Endothelial cell of umbilical vein (primary cell): ENCODE results near the gene CYTH1. TPM values are rescaled to one million over a fixed set of nuclear protein-coding genes. Genes with fewer than 3 reads are reported as not detected.

ENCODE experiments used
- BruUV-seq: library from RNA; stranded (reverse); fragments of 400-500 nt; replicated peaks from 2 replicates; lab custom pipeline; 2021; lab: Mats Ljungman, UMichigan
- CTCF ChIA-PET: fragments of 300-600, 350-600 bp; sonication (Branson Sonifier 250); formaldehyde crosslinking; loops from one replicate; lab custom pipeline; 2021; ENCODE audit warnings: antibody characterized with exemption, inconsistent platforms; lab: Charles Lee
- POLR2A ChIA-PET: fragments of 300-600, 350-600 bp; sonication (Branson Sonifier 250); formaldehyde crosslinking; loops from one replicate; lab custom pipeline; 2021; ENCODE audit warnings: antibody characterized with exemption, inconsistent platforms; lab: Charles Lee
- DNase-seq: peaks from one replicate; pipeline ENCODE4 v3.0.0-alpha.2; 2011; ENCODE audit warnings: low read depth, low spot score
- FAIRE-seq: peaks from 2 replicates; lab custom pipeline; 2011; peaks lifted over from hg19 to GRCh38; lab: Jason Lieb, UNC
- H2AFZ ChIP-seq: 2 replicates; pipeline ENCODE4 v1.6.0; 2012; ENCODE audit warnings: low read depth, low read length, control low read depth, inconsistent platforms
- H3K27ac ChIP-seq: 2 replicates; pipeline ENCODE4 v1.5.1; 2011; ENCODE audit warnings: low read depth, mild to moderate bottlenecking, control low read depth, low read length, moderate library complexity; ENCODE audit not compliant: insufficient read depth
- H3K27me3 ChIP-seq, 2 experiments: 2 replicates each; pipeline versions ENCODE4 v1.6.0 to v1.6.1; 2011; ENCODE audit warnings: low read length in 2 of 2, mixed read lengths in 1 of 2; ENCODE audit not compliant: control insufficient read depth in 2 of 2, insufficient read depth in 2 of 2
- H3K36me3 ChIP-seq, 2 experiments: 2 replicates in 1 of 2; 3 replicates in 1 of 2; pipeline ENCODE4 v1.5.1; 2011; ENCODE audit warnings: low read length in 2 of 2, mild to moderate bottlenecking in 1 of 2, moderate library complexity in 1 of 2; ENCODE audit not compliant: control insufficient read depth in 2 of 2, insufficient read depth in 2 of 2; ENCODE audit errors: extremely low read depth in 1 of 2
- H3K4me1 ChIP-seq: 3 replicates; pipeline ENCODE4 v1.5.1; 2011; ENCODE audit warnings: mild to moderate bottlenecking, low read length; ENCODE audit not compliant: control insufficient read depth, insufficient read depth; ENCODE audit errors: extremely low read depth
- H3K4me2 ChIP-seq: 2 replicates; pipeline ENCODE4 v1.6.1; 2011; ENCODE audit warnings: low read length, control low read depth, mixed read lengths; ENCODE audit not compliant: insufficient read depth
- H3K4me3 ChIP-seq, 3 experiments: fragments of 200-600 bp in 1 of 3; sonication (generic), shearing (Covaris generic) in 1 of 3; replicated peaks in 1 of 3; 2 replicates each; pipeline ENCODE4 v1.5.1; 2011 to 2016; ENCODE audit warnings: control low read depth in 3 of 3, low read length in 3 of 3, mild to moderate bottlenecking in 2 of 3, inconsistent platforms in 1 of 3, low read depth in 1 of 3, moderate library complexity in 1 of 3; ENCODE audit not compliant: insufficient read depth in 1 of 3
- H3K79me2 ChIP-seq: 2 replicates; pipeline ENCODE4 v1.6.0; 2012; ENCODE audit warnings: low read length, inconsistent platforms; ENCODE audit not compliant: control insufficient read depth, insufficient read depth
- H3K9ac ChIP-seq: replicated peaks from 2 replicates; pipeline ENCODE3; 2011; ENCODE audit warnings: low read length, control low read depth; ENCODE audit not compliant: insufficient read depth; ENCODE audit errors: extremely low read depth
- H3K9me1 ChIP-seq: replicated peaks from 3 replicates; pipeline ENCODE4 v1.6.0; 2011; ENCODE audit warnings: mild to moderate bottlenecking, low read length; ENCODE audit not compliant: control insufficient read depth, insufficient read depth; ENCODE audit errors: extremely low read depth
- H3K9me3 ChIP-seq: replicated peaks from 2 replicates; pipeline ENCODE4 v1.5.1; 2012; ENCODE audit warnings: low read length, inconsistent platforms; ENCODE audit not compliant: control insufficient read depth, insufficient read depth
- H4K20me1 ChIP-seq: replicated peaks from 2 replicates; pipeline ENCODE3; 2011; ENCODE audit warnings: mild to moderate bottlenecking, low read length; ENCODE audit not compliant: control insufficient read depth, insufficient read depth; ENCODE audit errors: extremely low read depth
- CTCF ChIP-seq, 2 donors: IDR thresholded peaks; 1 replicate in 1 of 2; 2 replicates in 1 of 2; pipeline ENCODE4 v1.5.1; 2011; ENCODE audit warnings: low read length in 2 of 2, mild to moderate bottlenecking in 2 of 2, moderate library complexity in 2 of 2, control low read depth in 1 of 2, inconsistent platforms in 1 of 2, low read depth in 1 of 2; ENCODE audit not compliant: insufficient read depth in 1 of 2; ENCODE audit errors: extremely low read depth in 1 of 2
- EZH2 ChIP-seq: IDR thresholded peaks from 2 replicates; pipeline ENCODE4 v1.6.1; 2012; ENCODE audit warnings: borderline replicate concordance, low read depth, mild to moderate bottlenecking, moderate library complexity, low read length, inconsistent platforms; ENCODE audit not compliant: severe bottlenecking
- FOS ChIP-seq: IDR thresholded peaks from 2 replicates; pipeline ENCODE4 v1.6.1; 2011; ENCODE audit warnings: mild to moderate bottlenecking, low read length, moderate library complexity, borderline replicate concordance; ENCODE audit not compliant: insufficient read depth
- GATA2 ChIP-seq: IDR thresholded peaks from 2 replicates; pipeline ENCODE4 v1.7.0; 2011; ENCODE audit warnings: low read depth, mild to moderate bottlenecking, moderate library complexity, mixed read lengths, low read length; ENCODE audit not compliant: insufficient read length, insufficient read depth
- JUN ChIP-seq: IDR thresholded peaks from 2 replicates; pipeline ENCODE4 v1.6.1; 2011; ENCODE audit warnings: borderline replicate concordance, low read depth; ENCODE audit not compliant: insufficient read length, insufficient read depth
- MYC ChIP-seq: IDR thresholded peaks from one replicate; pipeline ENCODE4 v1.6.1; 2011; ENCODE audit warnings: mild to moderate bottlenecking, low read depth, low read length
- POLR2A ChIP-seq: IDR thresholded peaks from 2 replicates; pipeline ENCODE4 v1.6.1; 2012; ENCODE audit warnings: low read depth, mild to moderate bottlenecking, control low read depth, low read length
- POLR2AphosphoS5 ChIP-seq: IDR thresholded peaks from 2 replicates; pipeline ENCODE4 v1.6.1; 2012; ENCODE audit warnings: low read depth, mild to moderate bottlenecking, control low read depth, low read length, moderate library complexity; ENCODE audit not compliant: insufficient read depth
- dilution Hi-C: fragments of 300-500 bp; cut with MboI; formaldehyde crosslinking; loops from one replicate; pipeline ENCODE4 v1.15.0; 2019; ENCODE audit warnings: low sequenced_read_pairs; ENCODE audit not compliant: extremely low pct_ligation_motif_present
- intact Hi-C: fragments of 100-400 bp; cut with micrococcal nuclease; formaldehyde crosslinking; loops from one replicate; pipeline ENCODE4 v1.10.0; 2022
- polyA plus RNA-seq, 4 experiments: library from polyadenylated mRNA; depleted of rRNA in 3 of 4; stranded (reverse) in 3 of 4; unstranded in 1 of 4; fragments of >200 nt; gene quantifications; 2 replicates each; pipeline versions ENCODE4 v1.2.1 to v1.2.3, GENCODE V29; 2011 to 2012; ENCODE audit warnings: missing spikeins in 1 of 4
- total RNA-seq: library from RNA; stranded (reverse); gene quantifications from 2 replicates; pipeline ENCODE4 v1.2.3, GENCODE V29; 2021
- TF ChIP-seq, protein P1 (sequence below): IDR thresholded peaks from 2 replicates; pipeline ENCODE4 v1.6.1; 2011; ENCODE audit not compliant: insufficient read depth, insufficient read length

CYTH1 gene
- total and polyA plus RNA-seq, 2 donors (not counting 3 experiments of a cell fraction or from before 2014, with no cell fraction given) = 35.9 to 49.9 TPM

GRCh38 chr17:78719630-78720298 is 62.3 kb downstream of the CYTH1 start:
- dilution Hi-C loops = no loop called here
- Histone ChIP-seq H3K4me3 (no peak overlapping the region), H2AFZ (no peak overlapping the region), H3K36me3 (no peaks in the 10 kb centered on the region), H4K20me1 (peaks cover 6% of the 10 kb centered on the region), H3K4me1 (peaks cover 35% of the 10 kb centered on the region), H3K9me1 (no peaks in the 10 kb centered on the region), H3K9ac (no peak overlapping the region), H3K27ac (no peak overlapping the region), H3K4me2 (no peak overlapping the region), H3K9me3 (no peaks in the 10 kb centered on the region), H3K27me3 (no peaks in the 10 kb centered on the region), H3K79me2 (peaks cover 22% of the 10 kb centered on the region)
- FAIRE-seq (no peak), DNase-seq (no peak)
- intact Hi-C loops = no loop called here
- CTCF ChIA-PET = interaction anchor here (1.4 to 4.5 kb wide), 2 partner anchors 11 to 12 kb away, joined by 3 to 32 read pairs; no protein-coding TSS in a partner anchor
- no TSS peak for BruUV-seq
- POLR2A ChIA-PET = no interaction called here
- no peak for TF ChIP-seq POLR2A
- no peak for TF ChIP-seq JUN
- TF ChIP-seq EZH2 = no peak
- TF ChIP-seq MYC = no peak
- TF ChIP-seq FOS = no peak
- no peak for TF ChIP-seq GATA2
- TF ChIP-seq, protein P1, sequence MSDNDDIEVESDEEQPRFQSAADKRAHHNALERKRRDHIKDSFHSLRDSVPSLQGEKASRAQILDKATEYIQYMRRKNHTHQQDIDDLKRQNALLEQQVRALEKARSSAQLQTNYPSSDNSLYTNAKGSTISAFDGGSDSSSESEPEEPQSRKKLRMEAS = no peak
- no peak for TF ChIP-seq POLR2AphosphoS5
- no peak for TF ChIP-seq CTCF (IDR thresholded peaks at IDR 0.05; ENCODE audit: extremely low read depth in 1 of 2, insufficient read depth in 1 of 2, low read depth in 1 of 2, low read length in 2 of 2)
